Measurements from ENCODE around the gene PRELID1. TPM values are rescaled to one million over a fixed set of nuclear protein-coding genes. Genes with fewer than 3 reads are reported as not detected.

PRELID1 gene
- total RNA-seq, 4 donors from 2014 or later: 55.1 to 58.6 (median 56.7) TPM

DNA sequence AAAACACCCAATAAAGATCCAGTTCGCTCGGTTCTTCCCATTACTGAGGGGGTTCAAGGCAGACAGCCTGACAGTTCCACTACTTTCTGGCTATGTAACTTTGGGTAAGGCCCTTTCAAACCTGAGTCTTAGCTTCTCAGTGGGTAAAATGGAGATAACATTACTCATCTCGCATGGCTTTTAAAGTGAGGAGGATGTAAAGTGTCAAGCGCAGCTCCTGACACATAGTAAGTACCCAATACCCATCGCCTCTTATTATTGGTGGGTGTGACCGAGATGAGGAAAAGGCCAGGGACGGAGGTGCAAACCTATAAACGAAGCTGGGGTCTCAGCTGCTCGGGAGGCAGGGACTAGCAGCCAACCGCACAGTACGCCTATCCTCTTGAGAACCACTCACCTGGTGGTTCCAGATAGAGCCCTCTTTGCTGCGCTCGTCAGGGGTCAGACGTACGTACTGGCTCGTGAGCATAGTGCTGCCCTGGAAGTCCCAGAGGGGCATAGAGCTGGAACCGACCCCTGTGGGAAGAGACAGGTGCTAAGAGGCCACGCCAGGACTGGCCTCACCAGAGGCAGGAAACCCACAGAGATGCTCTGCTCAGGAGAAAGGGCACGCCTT lies 47.3 kb downstream of the PRELID1 start:
- TF ChIP-seq, protein P1, sequence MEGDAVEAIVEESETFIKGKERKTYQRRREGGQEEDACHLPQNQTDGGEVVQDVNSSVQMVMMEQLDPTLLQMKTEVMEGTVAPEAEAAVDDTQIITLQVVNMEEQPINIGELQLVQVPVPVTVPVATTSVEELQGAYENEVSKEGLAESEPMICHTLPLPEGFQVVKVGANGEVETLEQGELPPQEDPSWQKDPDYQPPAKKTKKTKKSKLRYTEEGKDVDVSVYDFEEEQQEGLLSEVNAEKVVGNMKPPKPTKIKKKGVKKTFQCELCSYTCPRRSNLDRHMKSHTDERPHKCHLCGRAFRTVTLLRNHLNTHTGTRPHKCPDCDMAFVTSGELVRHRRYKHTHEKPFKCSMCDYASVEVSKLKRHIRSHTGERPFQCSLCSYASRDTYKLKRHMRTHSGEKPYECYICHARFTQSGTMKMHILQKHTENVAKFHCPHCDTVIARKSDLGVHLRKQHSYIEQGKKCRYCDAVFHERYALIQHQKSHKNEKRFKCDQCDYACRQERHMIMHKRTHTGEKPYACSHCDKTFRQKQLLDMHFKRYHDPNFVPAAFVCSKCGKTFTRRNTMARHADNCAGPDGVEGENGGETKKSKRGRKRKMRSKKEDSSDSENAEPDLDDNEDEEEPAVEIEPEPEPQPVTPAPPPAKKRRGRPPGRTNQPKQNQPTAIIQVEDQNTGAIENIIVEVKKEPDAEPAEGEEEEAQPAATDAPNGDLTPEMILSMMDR (IDR thresholded peaks at IDR 0.05; ENCODE audit: low read depth): no peak

DNA sequence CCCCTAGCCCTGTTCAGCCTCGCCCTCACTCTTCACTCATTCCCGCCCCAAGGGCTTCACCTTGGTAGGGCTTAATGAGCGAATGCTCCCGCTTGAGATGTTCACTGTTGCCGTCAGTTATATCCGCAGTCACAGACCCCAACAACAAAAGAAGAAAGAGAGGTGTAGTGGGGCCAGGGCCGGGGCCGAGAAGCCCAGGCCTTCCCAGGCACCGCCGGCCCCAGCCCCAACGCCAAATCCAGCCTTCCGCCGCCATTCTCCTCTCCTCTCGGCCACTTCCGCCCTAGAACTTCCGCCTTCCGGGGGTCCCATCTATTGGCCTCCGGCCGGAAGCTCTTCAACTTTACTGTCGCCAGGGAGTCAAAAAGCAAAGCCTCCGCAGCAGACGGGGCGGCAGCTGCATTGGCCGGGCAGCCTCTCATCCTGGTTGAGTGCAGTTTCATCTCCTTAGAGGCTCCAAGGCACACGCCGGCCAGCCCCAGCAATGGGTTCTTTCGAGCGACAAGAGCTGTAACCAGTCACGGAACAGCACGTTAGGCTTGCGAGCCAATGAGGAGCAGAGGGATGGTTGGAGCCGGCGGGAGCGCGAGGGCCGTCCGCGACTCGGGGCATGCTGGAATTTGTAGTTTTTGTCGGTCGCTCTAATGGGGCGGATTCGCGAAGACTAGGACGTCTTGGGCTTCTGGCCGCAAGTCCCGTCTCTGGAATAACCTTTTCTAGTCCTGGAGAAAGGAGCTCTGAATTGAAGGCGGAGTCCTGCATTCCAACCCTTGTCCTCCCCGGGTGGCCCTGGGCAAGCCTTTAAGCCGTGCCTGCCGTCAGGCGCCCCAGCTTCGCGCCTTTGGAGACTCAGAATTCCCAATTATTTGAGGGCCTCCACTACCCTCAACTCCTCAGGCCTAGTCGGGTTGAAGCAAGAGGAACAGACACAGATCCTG lies 48.1 kb downstream of the PRELID1 start, which contains the start of gene LMAN2:
LMAN2 (minus strand) TSS at position 277 of the 938 bp plus-strand sequence; CDS start at position 256, 21 bp downstream.
- TF ChIP-seq, protein P1 (IDR thresholded peaks at IDR 0.05; ENCODE audit: low read depth): no peak

DNA sequence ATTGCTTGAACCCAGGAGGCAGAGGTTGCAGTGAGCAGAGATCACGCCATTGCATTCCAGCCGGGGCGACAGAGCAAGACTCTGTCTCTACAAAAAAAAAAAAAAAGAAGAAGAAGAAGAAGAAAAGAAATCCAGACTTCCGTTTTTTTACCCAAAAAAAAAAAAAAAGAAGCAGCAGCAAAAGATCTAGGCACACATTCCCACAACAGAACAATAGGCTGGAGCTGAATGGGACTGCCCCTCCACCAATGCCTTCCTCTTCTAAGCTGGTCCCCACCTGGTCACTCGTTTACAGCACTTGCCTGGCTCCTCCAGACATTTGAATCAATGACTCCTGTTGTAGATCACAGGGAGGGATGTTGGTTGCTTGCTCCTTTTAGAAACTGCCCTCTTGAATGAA lies 49.5 kb downstream of the PRELID1 start:
- TF ChIP-seq, protein P1 (IDR thresholded peaks at IDR 0.05; ENCODE audit: low read depth): no peak

DNA sequence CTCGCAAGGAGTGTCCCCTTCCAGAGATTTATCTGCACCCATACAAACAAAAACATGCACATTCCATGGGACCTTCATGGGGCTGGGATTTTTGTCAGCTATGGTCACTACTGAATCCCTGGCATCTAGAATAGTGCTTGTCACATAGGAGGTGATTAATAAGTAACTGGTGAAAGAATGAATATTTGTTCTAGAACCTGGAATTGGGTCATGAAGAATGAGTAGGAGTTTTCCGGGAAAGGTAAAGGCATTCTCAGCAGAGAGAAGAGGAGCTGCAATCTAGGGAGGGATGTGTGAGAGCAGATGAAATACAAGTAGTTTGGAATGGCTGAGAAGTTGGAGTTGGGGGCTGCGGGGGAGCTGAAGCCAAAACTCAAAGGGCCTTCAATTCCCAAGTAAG lies 50.7 kb downstream of the PRELID1 start:
- TF ChIP-seq, protein P1 (IDR thresholded peaks at IDR 0.05; ENCODE audit: low read depth): no peak

DNA sequence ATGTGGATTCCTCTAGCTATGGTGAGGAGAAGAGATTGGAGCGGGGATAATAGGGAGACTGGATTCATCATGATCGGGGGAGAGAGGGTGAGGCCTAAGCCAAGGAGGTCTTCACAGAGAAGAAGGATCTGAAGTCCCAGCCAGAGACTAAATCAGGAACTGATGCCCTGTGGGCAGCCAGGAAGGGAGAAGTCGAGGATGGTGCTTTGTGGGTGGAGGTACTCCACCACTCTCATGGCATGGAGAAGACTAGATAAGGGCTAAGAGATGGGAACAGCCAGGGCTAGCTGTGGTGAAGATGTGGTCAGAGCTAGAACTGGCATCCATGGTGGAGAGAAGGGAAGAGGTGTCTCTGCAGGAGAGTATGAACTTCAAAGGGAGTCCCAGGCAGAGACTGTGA lies 51.1 kb downstream of the PRELID1 start:
- TF ChIP-seq, protein P1 (IDR thresholded peaks at IDR 0.05; ENCODE audit: low read depth): no peak

DNA sequence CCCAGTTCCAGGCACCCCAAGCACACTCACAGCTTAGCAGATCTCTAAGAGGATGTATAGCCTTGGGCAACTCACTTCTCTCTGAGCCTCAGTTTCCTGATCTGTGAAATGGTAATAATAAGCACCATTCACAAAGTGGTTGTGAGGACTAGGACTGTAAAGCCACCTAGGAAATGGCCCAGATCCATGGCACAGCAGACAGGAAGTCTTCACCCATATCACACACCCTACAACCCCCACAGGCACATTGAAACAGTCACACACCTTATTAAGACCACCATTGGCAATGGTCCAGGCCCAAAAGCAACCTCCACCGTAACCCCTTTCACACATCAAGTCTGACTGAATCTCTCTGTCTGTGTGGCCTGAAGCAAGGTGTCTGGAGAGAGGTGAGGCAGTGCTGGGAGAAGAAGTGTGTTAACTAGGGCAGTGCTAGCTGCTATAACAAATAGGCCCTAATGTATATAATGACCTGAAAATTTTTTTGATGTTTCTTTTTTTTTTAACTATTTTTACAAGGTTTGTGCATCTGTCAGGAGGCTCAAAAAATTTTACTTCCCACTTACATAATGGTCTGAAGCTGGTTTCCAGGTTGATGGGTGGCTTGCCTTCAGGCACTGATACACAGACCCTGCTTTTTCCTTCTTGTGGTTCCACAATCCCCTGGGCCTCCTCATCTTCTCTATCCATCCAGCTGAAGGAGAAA lies 51.7 kb downstream of the PRELID1 start:
- TF ChIP-seq, protein P1 (IDR thresholded peaks at IDR 0.05; ENCODE audit: low read depth): no peak

DNA sequence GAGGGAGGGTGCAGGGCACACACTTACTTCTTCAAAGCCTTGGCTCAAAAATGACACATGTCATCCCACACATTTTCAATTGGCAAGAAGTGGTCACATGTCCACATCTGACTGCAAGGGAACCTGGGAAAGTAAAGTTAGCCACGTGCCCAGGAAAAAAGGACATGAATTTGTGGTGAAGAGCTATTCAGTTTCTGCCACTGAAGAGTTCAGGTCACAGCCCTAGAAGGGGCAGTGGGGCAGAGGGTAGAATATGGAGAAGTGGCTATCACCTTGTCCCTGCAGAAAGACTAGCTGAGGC lies 52.2 kb downstream of the PRELID1 start:
- TF ChIP-seq, protein P1 (IDR thresholded peaks at IDR 0.05; ENCODE audit: low read depth): no peak
